ENCODE measurements around the gene TARS3. TPM values are rescaled to one million over a fixed set of nuclear protein-coding genes. Genes with fewer than 3 reads are reported as not detected.
A peak's percentile ranks its signal among the peaks of the same experiment; 100 is the strongest.

The TARS3 gene
- total RNA-seq, 4 donors from 2014 or later = 33.9 to 43.7 (median 36.4) TPM

DNA sequence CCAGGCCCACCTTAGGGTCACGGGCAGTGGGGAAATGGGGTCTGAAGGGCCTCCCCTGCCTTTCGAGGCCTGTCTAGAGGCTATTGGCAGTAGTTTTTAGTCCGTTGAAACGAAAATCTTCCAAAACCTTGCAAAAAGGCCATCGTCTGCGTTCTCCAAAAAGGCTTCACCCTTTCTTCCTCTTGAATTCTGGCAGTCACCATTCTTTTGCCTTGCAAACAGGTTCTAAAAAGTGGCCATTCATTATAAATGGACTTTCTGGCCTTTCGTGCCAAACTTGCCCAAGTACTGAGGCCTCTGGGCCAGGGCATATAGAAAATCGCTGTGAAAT is 367 bp upstream of the TARS3 start:
- no peaks in the 10 kb centered on the region for H3K9me3 ChIP-seq
- H3K27ac ChIP-seq = peak overlapping the region in 3 of 4 donors; percentile 75 to 97 (median 94)
- DNase-seq (ENCODE audit: low spot score in 2 of 2) = no peak
- H3K4me3 ChIP-seq = peak overlapping the region in 3 of 4 donors; percentile 81 to 100 (median 93)
- WGBS, 2 donors = 23 to 29% methylated on average over 7 to 8 of the region's 8 CpGs
- H3K27me3 ChIP-seq = no peaks in the 10 kb centered on the region
- peaks cover 0 to 14% (median 4%) of the 10 kb centered on the region in 4 donors for H3K4me1 ChIP-seq
- H3K36me3 ChIP-seq = peaks cover 0 to 25% (median under 1%) of the 10 kb centered on the region in 3 donors
- no peak for TF ChIP-seq EP300 (IDR thresholded peaks at IDR 0.05)
- TF ChIP-seq POLR2A (IDR thresholded peaks at IDR 0.05) = no peak
- TF ChIP-seq, protein P1, sequence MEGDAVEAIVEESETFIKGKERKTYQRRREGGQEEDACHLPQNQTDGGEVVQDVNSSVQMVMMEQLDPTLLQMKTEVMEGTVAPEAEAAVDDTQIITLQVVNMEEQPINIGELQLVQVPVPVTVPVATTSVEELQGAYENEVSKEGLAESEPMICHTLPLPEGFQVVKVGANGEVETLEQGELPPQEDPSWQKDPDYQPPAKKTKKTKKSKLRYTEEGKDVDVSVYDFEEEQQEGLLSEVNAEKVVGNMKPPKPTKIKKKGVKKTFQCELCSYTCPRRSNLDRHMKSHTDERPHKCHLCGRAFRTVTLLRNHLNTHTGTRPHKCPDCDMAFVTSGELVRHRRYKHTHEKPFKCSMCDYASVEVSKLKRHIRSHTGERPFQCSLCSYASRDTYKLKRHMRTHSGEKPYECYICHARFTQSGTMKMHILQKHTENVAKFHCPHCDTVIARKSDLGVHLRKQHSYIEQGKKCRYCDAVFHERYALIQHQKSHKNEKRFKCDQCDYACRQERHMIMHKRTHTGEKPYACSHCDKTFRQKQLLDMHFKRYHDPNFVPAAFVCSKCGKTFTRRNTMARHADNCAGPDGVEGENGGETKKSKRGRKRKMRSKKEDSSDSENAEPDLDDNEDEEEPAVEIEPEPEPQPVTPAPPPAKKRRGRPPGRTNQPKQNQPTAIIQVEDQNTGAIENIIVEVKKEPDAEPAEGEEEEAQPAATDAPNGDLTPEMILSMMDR (IDR thresholded peaks at IDR 0.05) = no peak

DNA sequence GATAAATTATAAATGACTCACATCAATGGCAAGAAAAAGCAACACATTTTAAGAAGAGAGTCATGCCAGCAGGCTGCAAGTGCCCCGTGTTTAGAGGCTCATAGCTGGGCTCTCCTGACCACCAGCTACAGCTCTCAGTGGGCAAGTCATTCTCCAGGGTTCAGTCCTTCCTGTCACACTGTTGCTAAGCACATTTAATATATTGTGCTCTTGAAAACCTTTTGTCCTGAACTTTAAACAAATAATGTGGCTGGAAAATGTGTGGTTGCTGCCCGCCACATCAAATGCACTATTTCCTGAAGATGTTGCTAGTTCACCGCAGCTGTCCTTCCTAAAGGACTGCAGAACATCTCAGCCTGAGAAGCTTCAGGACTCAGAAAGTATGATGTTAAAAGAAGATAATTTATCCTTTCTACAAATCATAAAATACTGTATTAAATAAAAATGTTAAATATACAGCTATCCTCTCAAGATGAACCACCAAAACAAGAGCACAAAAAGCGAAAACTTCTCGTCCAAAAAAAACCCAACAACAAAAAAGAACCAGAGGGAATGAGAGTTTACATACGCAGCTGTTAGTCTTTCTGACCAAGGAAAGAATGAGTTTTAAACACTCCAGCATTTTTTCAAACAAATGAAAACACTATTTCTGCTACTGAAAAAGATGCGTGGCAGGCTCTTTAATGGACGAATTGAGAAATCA is 951 bp downstream of the TARS3 start:
- Histone ChIP-seq H3K36me3 (peaks cover 0 to 38% (median 4%) of the 10 kb centered on the region in 3 donors), H3K27ac (peak overlapping the region in 3 of 4 donors; percentile 92 to 97 (median 94)), H3K4me1 (peaks cover 0 to 14% (median 4%) of the 10 kb centered on the region in 4 donors), H3K4me3 (peak overlapping the region; percentile 81 to 100 (median 90)), H3K27me3 (no peaks in the 10 kb centered on the region), H3K9me3 (no peaks in the 10 kb centered on the region)
- TF ChIP-seq, protein P1 (IDR thresholded peaks at IDR 0.05) = no peak
- no peak for TF ChIP-seq POLR2A (IDR thresholded peaks at IDR 0.05)
- TF ChIP-seq EP300 (IDR thresholded peaks at IDR 0.05) = no peak
- DNase-seq (ENCODE audit: low spot score in 2 of 2) = no peak
- 10% methylated on average over 8 of the region's 8 CpGs for WGBS, 2 donors

DNA sequence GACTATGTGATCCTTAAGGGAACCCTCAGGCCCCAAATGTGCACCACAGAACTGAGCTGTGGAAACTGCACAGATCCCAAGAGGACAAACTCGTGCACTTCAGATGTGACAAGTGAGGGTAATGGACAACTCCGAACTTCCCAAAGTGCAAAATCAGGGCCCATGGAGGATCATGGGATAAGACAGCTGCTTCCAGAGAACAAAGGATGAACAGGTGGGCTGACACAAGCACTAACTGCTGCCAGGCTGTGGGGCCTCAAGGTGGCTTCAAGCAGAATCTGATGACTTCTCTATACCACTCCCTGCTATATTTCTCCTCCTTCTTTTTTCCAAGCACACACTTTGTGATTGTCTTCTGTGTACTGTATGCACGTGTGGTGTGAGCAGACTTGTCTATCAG is 5.4 kb downstream of the TARS3 start:
- H3K4me1 ChIP-seq = peaks cover 0 to 9% (median 4%) of the 10 kb centered on the region in 4 donors
- DNase-seq (ENCODE audit: low spot score in 2 of 2) = no peak
- no peak overlapping the region for H3K27ac ChIP-seq
- 81 to 86% methylated on average over 3 of the region's 3 CpGs for WGBS, 2 donors
- H3K9me3 ChIP-seq = no peaks in the 10 kb centered on the region
- no peaks in the 10 kb centered on the region for H3K27me3 ChIP-seq
- H3K4me3 ChIP-seq = no peak overlapping the region
- TF ChIP-seq, protein P1 (IDR thresholded peaks at IDR 0.05) = no peak
- no peak for TF ChIP-seq POLR2A (IDR thresholded peaks at IDR 0.05)
- TF ChIP-seq EP300 (IDR thresholded peaks at IDR 0.05) = no peak
- peaks cover 0 to 64% (median 4%) of the 10 kb centered on the region in 3 donors for H3K36me3 ChIP-seq

DNA sequence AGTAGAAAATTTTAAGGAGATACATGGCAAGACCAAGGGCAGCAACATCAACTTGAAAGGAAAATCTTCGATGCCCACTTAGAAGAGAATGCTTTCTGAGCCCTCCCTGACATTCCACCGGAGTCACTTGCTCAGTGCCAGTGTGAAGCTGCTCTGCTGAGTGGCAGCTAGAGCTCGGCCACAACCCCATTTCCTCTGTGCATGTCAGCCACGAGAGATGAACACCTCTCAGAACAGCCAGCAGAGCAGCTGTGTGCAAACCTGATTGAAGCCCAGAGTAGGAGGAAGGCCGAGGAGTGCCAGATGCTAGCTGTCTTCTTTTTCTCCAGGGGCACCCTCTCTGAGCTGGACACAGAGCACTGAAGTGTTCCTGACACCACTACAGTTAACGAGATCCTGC is 12.2 kb downstream of the TARS3 start:
- TF ChIP-seq, protein P1 (IDR thresholded peaks at IDR 0.05) = no peak
- no peak for TF ChIP-seq POLR2A (IDR thresholded peaks at IDR 0.05)
- TF ChIP-seq EP300 (IDR thresholded peaks at IDR 0.05) = no peak
- Histone ChIP-seq H3K27ac (no peak overlapping the region), H3K27me3 (no peaks in the 10 kb centered on the region), H3K4me3 (no peak overlapping the region), H3K4me1 (no peaks in the 10 kb centered on the region), H3K9me3 (no peaks in the 10 kb centered on the region), H3K36me3 (peaks cover 0 to 81% (median 0%) of the 10 kb centered on the region in 3 donors)
- 80 to 84% methylated on average over 6 of the region's 6 CpGs for WGBS, 2 donors
- DNase-seq (ENCODE audit: low spot score in 2 of 2) = no peak

DNA sequence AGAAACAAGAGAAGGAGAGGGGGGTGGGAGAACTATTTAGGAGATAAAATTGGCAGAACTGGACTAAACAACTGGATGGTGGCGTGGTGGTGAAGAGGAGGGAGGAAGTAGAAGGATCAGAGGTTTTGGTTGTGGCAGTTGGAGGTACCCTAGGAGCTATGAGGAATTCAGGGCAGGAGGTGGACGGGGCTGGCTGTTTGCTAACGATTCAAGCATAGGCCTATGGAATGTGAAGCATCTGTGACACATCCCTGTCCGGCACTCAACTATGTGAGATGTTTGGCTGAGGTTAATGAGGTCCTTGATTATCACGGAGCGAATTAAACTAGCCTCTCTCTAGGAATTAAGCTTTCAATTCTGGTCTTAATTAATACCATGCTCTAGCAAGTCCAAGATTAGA is 13.5 kb downstream of the TARS3 start:
- no peaks in the 10 kb centered on the region for H3K27me3 ChIP-seq
- no peaks in the 10 kb centered on the region for H3K4me1 ChIP-seq
- H3K36me3 ChIP-seq = peaks cover 0 to 87% (median 2%) of the 10 kb centered on the region in 3 donors
- 64 to 68% methylated on average over 6 of the region's 6 CpGs for WGBS, 2 donors
- TF ChIP-seq, protein P1 (IDR thresholded peaks at IDR 0.05) = no peak
- TF ChIP-seq POLR2A (IDR thresholded peaks at IDR 0.05) (no peak), EP300 (IDR thresholded peaks at IDR 0.05) (no peak)
- H3K27ac ChIP-seq = no peak overlapping the region
- no peak overlapping the region for H3K4me3 ChIP-seq
- no peak for DNase-seq (ENCODE audit: low spot score in 2 of 2)
- H3K9me3 ChIP-seq = no peaks in the 10 kb centered on the region
